T-helper 22 cell (primary cell): Measurements from ENCODE around the gene FAAP20.
A peak's percentile ranks its signal among the peaks of the same experiment; 100 is the strongest.

ENCODE experiments used
- DNase-seq: peaks from one replicate; pipeline ENCODE4 v3.0.0-alpha.2; 2020; ENCODE audit warnings: low read depth

Gene FAAP20

DNA sequence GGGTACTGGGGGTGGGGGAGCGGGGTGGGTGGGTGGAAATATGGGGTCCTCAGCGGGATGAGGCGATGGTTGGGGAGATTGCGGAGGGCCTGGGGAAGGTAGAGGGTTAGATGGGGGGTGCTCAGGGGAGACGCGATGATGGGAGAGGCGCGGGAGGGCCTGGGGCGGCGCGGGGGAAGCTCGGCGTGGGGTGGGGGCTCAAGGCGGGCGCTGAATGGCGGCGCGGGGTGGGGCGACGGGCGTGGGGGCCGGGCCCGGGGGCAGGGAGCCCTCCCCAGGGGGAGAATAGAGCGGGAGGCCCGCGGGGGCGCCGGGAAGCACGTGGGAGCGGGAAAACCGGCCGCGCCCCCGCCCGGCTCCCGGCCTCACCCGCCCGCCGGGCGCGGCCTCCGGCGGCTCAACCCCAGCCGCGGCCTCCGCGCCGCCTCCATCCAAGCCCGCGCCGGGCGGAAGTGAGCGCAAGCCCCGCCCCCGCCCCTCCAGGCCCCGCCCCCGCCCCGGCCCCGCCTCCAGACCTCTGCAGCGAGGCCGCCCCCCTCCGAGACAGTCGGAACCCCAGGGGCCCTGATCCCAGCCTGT is at the start of gene FAAP20:
Gene FAAP20, minus strand, starts transcription at position 454 of the 579 bp plus-strand sequence. Its CDS starts 23 bp downstream, at position 431.
- peak; percentile 56 for DNase-seq

DNA sequence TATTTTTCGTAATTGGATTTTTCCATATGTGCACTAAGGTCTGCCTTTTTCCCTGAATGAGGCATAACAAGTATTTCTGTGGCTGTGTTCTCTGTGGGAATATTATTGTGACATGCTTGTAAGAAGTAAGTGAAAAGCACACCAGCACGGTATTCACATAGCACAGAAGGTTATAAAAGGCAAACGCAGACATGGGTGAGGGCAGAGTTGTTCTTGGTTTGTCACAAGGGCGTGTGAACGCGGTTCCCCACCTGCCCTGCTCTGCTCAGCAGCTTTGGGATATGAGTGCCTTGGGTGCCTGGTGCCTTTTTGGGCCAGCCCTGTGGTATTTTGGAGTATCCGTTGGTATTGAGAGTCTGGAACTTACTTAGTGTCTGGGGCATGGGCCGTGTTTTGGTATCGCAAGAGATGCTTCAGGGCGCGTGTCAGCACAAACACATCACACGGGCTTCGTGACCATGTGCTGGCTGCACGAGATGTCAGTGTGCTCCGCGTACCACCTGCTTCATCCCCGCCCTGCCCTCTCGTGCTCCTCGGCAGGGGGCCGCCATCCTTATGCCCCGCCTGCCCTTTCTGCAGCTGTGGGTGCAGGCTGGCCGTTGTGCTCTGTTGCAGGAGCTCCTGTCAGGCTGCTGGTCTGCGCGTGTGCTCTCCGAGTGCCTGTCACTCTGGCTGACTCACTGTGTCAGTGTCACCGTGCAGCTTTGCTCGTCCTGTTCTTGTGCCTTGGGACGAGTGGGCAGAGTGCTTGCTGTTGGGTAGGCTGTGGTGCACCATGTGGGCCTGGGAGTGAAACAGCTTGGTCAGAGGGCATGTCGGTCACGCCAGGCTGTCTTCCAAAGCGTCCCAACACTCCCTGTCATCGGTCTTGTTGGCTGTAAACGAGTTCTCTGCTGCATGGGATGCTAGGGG is 48.5 kb upstream of the FAAP20 start:
- DNase-seq, result no peak

DNA sequence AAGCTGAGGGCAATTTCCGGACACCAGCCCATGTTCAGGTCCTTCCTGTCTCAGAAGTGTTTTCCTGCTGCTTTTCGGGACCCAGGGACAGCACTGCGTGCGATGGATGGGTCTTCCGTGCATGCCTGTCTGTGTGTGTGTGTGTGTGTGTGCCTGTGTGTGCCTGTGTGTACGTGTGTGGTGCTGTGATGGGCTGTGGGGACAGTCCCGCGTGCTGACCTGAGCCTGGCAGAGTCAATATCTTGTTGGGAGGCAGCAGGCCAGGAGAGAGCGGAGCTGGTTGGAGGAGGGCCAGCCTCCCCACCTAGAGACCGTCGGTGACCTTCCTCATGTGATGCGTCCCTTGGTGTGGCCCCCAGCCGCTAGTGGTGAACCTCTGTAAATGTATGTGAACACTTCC is 47.2 kb upstream of the FAAP20 start:
- DNase-seq, result no peak

DNA sequence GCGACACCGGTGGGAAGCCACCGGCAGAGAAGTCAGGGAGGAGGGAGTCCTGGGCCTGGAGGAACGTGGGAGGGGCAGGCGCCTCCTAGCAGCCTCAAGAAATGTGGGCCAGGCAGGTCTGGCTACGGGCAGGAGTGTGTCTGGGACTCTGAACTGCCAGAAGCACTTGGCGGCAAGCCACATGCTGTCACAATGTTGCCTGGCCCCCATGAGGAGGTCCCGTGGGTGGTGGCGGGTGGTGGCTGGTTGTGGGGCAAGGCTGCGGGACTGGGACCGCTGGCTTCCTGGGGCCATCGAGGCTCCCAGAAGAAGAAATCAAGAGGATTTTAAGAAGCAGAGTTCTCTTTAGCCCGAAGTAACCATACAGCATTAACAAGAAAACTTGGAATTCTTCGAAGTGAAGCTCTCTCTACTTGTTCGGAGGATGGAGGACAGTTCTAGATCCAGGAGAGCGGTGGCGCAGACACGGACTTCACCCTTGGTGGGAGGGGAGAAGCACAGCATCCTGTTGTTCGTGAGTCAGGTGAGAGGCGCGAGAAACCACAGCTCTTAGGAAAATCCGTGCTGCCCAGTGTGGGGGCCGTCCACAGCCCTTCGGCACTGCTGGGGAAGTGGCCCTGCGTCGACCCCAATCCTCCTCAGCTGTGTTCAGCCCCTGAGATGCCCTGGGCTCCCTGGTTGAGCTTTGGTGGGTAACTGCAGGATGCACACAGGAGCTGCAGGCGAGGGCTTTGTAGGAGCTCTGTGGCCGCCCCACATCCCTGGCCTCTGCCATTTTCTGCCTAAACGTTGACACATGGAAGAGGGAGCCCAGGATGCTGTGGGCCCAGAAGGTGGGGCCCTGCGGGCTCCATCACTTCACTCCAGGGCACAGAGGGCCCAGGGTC is 45.9 kb upstream of the FAAP20 start:
- DNase-seq, result no peak

DNA sequence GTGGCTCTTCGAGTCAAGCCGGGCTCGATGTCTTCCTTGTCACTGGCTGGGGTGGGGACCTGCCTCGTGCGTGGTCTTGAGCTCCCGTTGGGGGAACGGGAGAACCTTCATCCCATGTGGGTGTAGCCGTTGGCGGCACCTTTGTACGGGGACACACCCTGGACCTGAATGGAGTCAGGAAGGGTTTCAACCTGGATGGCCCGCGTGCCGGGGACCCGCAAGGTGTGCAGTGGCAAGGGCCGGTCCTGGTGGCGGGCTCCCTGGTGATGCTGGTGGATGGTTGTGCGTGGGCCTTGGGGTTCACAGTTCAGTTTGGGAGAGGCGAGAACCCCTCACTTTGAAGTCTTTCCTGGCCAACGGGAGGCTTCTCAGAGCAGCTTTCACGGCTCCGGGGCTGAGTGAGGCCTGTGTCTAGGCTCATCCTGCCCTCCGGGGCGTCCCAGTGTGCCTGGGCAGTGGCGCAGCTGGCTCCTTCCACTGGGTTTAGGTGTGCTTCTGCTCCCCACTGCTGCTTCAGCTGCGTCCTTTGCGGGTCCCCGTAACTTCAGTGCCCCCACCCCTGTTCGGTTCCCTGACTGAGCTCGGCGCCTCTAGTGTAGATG is 44.9 kb upstream of the FAAP20 start:
- no peak for DNase-seq

GRCh38 chr1:2239013-2239370 is 44.4 kb upstream of the FAAP20 start:
- DNase-seq, result no peak

DNA sequence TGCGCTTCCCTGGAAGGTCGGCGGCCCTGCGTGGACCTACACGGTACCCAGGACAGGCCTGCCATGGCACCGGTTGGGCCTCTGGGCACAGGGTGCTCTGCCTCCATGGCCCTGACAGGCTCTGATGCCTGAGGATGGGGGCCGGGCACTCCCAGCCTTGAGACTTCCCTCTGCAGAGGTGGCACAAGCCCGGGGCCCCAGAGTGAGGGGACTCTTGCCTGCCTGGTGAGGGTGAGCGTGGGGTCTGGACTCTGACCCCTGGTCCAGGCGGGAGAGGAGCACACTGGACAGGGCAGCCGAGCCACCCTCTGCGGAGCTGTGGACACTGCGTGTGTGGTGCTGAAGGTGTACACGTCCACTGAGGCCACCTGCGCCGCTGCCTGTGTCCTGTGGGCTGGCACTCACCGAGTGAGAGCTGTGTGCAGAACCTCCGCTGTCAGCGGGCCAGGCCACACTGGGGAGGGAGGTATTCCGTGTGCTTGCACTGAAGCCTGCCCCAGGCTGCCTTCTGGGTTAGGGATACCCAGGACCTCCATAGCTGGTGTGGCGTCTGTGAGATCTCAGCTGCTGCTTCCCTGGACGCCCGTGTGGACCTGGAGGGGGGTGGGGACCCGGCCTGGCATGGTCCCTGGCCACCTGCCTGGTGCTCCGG is 43.9 kb upstream of the FAAP20 start:
- DNase-seq, result no peak

- no peak for DNase-seq
Observed at GRCh38 chr1:2237773-2238172, 43.2 kb upstream of the FAAP20 start.

DNA sequence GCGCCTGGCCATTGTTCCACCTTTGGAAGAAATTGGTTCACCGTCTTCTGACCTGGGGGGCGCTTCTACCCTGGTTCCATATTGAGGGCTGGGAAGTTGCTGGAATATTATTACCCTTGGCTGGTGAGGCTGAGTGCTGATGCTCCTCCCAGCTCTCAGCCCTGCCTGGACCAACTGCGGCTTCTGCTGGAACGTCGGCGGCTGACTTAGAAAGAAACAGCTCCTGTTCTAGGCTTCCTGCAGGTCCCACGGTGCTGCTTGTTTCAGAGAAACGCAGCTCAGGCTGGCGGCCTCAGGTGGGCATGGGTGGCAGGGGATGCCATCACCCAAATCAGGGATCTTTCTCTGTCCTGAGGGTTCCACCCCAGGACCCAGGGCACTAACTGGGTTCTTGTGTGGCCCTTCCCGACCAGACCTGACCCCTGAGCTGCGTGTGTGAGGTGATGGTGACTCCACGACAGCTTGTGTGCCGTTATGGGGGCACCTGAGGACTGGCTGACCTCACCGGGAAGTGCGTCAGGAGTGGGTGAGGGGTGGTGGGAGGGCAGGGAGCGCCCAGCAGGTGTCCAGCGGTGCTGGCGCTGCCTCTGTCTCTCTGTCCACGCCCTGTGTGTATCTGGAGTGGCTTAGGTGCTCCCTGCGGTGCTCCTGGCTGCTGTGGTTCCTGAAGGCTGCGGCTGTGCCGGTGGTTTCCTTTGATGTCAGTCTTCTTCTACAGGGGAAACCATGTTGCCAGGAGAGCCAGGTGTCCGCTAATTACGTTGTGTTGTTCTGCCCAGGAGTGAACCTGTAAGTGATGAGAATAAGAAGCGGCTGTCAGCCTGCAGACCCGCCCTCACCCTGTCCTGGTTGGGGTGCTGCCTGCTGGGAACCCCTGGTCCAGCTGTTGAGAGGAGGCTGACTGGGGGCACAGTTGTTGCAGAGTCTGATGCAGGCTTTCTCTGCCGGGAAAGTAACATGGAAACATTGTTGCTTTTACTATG is 42.4 kb upstream of the FAAP20 start:
- DNase-seq, result peak; percentile 65

DNA sequence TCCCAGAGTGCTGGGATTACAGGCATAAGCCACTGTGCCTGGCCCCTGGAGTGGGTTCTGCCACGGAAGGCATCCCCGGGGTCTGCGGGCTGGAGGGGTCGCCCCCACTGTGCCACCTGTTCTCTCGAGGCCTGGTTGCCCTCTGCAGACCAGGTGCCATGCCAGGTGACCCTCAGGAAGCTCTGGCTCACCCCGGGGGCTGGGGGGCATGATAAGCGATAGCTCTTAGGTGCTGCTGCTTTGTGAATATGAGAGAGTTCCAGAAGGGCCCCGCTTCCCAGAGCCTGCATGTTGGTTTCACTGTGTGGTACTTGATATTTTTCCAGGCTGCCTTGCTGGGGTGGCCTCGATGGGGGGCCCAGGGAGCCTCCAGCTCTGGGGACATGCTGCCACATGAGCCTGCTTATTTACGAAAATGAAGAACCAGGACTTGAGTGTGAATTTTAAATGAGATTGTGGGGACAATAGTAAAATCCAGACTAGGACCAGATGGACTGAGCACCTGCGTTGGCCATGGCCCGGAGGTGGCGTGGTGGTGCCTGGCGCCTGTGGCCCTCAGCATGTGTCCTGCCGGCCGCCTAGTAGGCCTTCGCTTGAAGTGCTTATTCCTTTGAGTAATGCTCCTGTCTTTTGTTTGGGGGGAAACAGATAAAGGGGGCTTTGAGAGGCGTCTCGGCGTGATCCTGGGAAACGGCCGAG is 40.9 kb upstream of the FAAP20 start:
- DNase-seq, result no peak

DNA sequence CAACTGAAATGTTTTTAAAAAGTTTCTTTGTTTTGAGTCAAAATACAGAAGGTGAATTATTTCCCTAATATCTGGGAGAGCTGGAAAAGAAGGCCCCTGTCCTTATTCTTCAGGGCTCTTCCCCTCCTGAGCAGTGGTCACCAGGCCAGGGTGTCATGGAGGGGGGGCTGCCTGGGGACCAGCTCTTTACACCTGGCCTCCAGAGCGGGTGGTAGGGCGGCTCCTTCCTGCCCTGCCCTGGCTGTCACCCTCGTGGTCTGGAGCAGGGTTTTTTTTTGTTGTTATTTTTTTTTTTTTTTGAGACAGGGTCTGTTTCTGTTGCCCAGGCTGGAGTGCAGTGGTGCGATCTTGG is 40.2 kb upstream of the FAAP20 start:
- DNase-seq, result no peak

DNA sequence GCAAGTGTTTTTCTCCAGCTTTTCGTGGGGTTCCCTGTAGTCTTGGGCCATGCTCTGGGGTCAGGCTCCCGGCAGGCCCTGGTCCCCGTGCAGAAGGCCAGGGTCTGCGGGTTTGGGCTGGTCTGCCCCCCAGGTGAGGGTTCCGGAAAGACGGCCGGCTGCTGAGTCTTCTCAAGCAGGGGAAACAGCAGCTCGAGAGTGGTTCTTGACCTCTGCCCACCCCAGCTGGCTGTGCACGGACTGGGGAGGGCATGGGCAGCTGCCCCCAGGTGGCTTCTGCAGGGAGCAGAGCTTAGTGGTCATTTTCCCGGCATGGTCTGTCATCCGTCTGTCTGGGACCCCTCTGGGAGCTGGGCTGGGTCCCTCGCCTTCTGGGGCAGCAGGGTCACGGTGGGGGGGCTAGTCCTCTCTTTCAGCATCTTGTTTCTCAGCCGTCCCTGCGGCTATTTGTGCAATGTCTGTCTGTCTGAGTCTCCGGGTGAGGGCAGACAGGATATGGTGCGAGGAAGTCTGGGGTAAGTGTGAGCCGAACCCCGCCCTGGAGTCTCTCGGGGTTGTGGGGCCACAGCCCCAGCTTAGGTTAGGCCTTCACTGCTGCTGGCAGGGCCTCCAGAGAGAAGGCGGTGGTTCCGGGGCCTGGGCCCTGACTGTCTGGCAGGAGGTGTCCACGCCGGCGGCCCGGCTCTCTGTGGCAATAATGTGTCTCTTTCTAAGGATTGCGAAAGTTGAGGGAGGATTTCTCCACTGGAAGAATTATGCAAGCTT is 39.6 kb upstream of the FAAP20 start:
- peak; percentile 67 for DNase-seq

DNA sequence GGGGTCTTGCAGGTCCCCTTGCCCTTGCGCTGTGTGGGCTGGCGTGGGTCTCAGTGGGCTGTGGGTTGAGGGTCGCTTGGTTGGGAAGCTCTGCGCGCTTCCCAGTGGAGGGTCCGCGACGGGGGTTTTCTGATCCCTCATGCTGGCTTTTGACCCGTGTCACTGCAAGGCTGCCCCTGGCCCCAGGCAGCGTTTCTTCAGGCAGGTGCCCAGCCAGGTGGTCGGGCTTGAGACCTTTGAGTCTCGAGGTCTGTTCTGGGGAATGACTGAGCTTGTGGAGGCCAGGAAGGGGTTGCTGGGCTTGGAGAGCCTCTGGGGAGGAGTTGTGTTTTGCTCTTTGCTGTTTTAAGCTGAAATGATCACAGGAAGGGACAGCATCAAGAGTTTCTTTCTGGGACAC is 38.9 kb upstream of the FAAP20 start:
- no peak for DNase-seq

DNA sequence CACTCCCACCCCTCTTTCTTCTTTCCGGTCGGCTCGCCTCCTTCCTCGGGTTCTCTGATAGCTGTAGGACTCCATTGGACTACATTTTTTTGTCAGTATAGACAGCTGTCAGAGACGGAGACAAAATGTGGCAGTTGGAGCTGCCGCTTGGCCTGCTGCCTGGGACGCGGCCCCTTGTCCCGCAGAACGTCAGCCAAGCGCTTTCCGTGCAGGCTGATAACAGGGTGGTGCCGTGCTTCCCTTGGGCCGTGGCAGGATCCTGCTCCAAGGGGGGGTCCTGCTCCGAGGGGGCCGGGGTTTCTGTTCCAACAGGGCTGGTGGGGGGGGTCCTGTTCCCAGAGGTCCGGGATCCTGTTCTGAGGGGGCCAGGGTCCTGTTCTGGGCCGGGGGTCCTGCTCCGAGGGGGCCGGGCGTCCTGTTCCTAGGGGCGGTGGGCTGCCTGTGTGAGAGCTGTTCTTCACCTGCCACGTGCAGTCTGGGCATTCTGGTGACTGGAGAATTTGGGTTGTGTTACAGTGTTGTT is 38.4 kb upstream of the FAAP20 start:
- DNase-seq, result no peak

DNA sequence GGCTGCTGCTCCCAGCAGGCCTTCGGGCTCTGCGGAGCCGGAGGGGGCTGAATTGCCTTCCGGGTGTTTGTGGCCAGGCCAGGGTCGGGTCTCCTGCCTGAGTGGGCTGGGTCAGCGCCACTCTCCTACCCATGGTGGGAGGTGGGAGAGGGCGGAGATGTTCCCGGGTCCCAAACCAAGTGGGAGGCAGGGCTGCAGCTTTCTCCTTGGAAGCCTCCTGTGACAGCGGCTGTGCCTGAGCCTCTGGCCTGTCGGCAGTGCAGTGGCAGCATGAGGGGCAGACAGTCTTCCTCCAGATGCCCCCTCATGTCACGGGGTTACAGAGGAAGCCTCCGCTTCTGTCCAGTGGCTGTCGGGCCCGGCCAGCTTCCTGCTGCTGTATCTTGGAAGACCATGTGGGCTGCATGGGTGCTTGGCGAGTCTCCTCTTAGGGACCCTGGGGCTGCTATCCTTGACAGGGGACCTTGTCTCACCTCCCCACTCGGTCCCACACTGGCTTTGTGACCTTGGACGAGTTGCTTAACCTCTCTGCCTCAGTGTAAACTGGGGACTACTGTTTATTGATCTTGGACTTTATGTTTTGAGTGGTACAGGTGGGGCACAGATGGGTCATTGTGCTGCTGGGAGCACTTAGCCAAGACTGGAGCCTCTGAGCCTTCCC is 37.8 kb upstream of the FAAP20 start:
- DNase-seq, result no peak

- DNase-seq, result peak; percentile 80
Observed at GRCh38 chr1:2231532-2232254, 37.1 kb upstream of the FAAP20 start.

GRCh38 chr1:2230781-2231531 is 36.4 kb upstream of the FAAP20 start:
- peak; percentile 64 for DNase-seq
